Right lobe of liver (tissue), 4 donors: ENCODE measurements around the gene ATP1A1.

Experiments
- POLR2A ChIP-seq: fragments of 450-650 bp; IDR thresholded peaks from one replicate; pipeline ENCODE4 v1.6.1; 2017; ENCODE audit warnings: antibody characterized with exemption, mild to moderate bottlenecking
- TF ChIP-seq, protein P1 (sequence below), 4 donors: fragments of 200-600 bp in 3 of 4; fragments of 450-650 bp in 1 of 4; IDR thresholded peaks; one replicate each; pipeline versions ENCODE4 v1.5.1 to v1.8.0; 2016 to 2022; ENCODE audit warnings: antibody characterized with exemption in 4 of 4, mild to moderate bottlenecking in 2 of 4
- donor health status: DM: no; HTN: no; CAD: no.
- donor health status: DM: no; HTN: no; CAD: no.
- donor health status: DM: no; HTN: yes; CAD: no.

DNA sequence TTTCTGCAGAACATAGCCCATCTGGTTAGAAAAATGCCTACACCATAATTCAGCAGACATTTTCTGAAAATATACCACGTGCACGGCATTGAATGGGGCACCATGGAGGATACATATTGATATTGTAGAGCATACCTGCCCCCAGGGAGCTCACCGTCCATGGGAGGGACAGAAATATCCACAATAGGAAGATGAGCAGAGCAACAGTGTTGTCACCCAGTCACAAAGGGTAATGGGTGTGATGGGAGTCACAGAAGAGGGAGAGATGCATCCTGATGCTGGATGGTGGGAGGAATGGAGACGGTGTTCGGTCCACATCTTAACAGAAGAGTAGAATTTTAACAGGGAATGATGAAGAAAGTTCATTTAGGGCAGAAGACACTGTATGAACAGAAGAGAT, 51.4 kb downstream of the ATP1A1 start:
- TF ChIP-seq, protein P1, sequence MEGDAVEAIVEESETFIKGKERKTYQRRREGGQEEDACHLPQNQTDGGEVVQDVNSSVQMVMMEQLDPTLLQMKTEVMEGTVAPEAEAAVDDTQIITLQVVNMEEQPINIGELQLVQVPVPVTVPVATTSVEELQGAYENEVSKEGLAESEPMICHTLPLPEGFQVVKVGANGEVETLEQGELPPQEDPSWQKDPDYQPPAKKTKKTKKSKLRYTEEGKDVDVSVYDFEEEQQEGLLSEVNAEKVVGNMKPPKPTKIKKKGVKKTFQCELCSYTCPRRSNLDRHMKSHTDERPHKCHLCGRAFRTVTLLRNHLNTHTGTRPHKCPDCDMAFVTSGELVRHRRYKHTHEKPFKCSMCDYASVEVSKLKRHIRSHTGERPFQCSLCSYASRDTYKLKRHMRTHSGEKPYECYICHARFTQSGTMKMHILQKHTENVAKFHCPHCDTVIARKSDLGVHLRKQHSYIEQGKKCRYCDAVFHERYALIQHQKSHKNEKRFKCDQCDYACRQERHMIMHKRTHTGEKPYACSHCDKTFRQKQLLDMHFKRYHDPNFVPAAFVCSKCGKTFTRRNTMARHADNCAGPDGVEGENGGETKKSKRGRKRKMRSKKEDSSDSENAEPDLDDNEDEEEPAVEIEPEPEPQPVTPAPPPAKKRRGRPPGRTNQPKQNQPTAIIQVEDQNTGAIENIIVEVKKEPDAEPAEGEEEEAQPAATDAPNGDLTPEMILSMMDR (IDR thresholded peaks at IDR 0.05), result no peak
- TF ChIP-seq POLR2A, result no peak
